HFFc6 (cell line): ENCODE data around the gene TRAPPC3L. TPM values are rescaled to one million over a fixed set of nuclear protein-coding genes. Genes with fewer than 3 reads are reported as not detected.

Experiments used
- DNase-seq: peaks from one replicate; pipeline ENCODE4 v3.0.0-alpha.2; 2018
- H3K27ac Mint-ChIP-seq: 2 replicates; pipeline ENCODE4 v1.8.0; 2020; ENCODE audit warnings: mild to moderate bottlenecking, mixed read lengths
- H3K27me3 Mint-ChIP-seq: 2 replicates; pipeline ENCODE4 v1.8.0; 2021; ENCODE audit warnings: mild to moderate bottlenecking, moderate library complexity, mixed read lengths; ENCODE audit not compliant: insufficient read depth
- H3K36me3 Mint-ChIP-seq: 2 replicates; pipeline ENCODE4 v1.8.0; 2021; ENCODE audit warnings: low read depth, mixed read lengths
- H3K4me1 Mint-ChIP-seq: 2 replicates; pipeline ENCODE4 v1.8.0; 2020; ENCODE audit warnings: low read depth, mixed read lengths
- H3K4me3 Mint-ChIP-seq: 2 replicates; pipeline ENCODE4 v1.8.0; 2020; ENCODE audit warnings: mild to moderate bottlenecking, moderate library complexity, mixed read lengths
- H3K9me3 Mint-ChIP-seq: 2 replicates; pipeline ENCODE4 v1.8.0; 2020; ENCODE audit warnings: mild to moderate bottlenecking, mixed read lengths
- CTCF ChIP-seq: fragments of 200-600 bp; sonication (generic); IDR thresholded peaks from 2 replicates; pipeline ENCODE4 v1.5.0; 2021; ENCODE audit warnings: antibody characterized with exemption, mild to moderate bottlenecking
- total RNA-seq, 6 experiments: library from RNA; stranded (reverse); fragmentation: NEBNext Ultra II Directional; extraction: Animal tissue kit (Norgen Biotek cat#: 25700); gene quantifications; 2 replicates in 1 of 6; 3 replicates in 5 of 6; pipeline ENCODE4 v1.2.3, GENCODE V29; 2021

The TRAPPC3L gene
- total RNA-seq, 6 experiments from 2014 or later, result 0.15 to 0.45 (median 0.32) TPM

- DNase-seq, result peak; percentile 52
- TF ChIP-seq CTCF, result no peak
- Mint-ChIP-seq H3K27me3 (no peaks in the 10 kb centered on the region), H3K4me3 (peak overlapping the region; percentile 67; the same call in 1 of the 2 replicates), H3K36me3 (no peaks in the 10 kb centered on the region), H3K9me3 (no peaks in the 10 kb centered on the region), H3K27ac (peak overlapping the region; percentile 74; the same call in 1 of the 2 replicates), H3K4me1 (peaks cover 83% of the 10 kb centered on the region)
These were observed 99.1 kb downstream of the TRAPPC3L start for GRCh38 chr6:116446399-116446798.

- Mint-ChIP-seq H3K9me3 (no peaks in the 10 kb centered on the region), H3K27me3 (no peaks in the 10 kb centered on the region), H3K4me3 (no peak overlapping the region), H3K36me3 (no peaks in the 10 kb centered on the region), H3K27ac (no peak overlapping the region), H3K4me1 (peaks cover 86% of the 10 kb centered on the region)
- no peak for TF ChIP-seq CTCF
- no peak for DNase-seq
These were observed 100.4 kb downstream of the TRAPPC3L start for GRCh38 chr6:116445102-116445501.

Other genes with a start within 250 kb of the TRAPPC3L start
- gene DSE, start 174.7 kb downstream of the TRAPPC3L start, total RNA-seq, result 100 to 1,000 TPM in 3 of 6 experiments, 10 to 100 TPM in 3; 86.7 to 110 (median 94.9) TPM
- 1 to 10 TPM in 2 of 6 experiments, under 1 TPM in 2, not detected in 2; 0.31 to 2.1 (median 1.0) TPM for gene CALHM6, start 84.3 kb downstream of the TRAPPC3L start, total RNA-seq
- gene CALHM5, start 34.0 kb downstream of the TRAPPC3L start, total RNA-seq, result 1 to 10 TPM; 1.9 to 5.6 (median 4.5) TPM
- under 1 TPM in 3 of 6 experiments, not detected in 3; 0.24 to 0.31 (median 0.27) TPM for gene CALHM4, start 8.1 kb upstream of the TRAPPC3L start, total RNA-seq
- 10 to 100 TPM; 77.9 to 90.4 (median 86.5) TPM for gene RWDD1, start 25.8 kb upstream of the TRAPPC3L start, total RNA-seq
- gene RSPH4A, start 70.8 kb upstream of the TRAPPC3L start, total RNA-seq, result under 1 TPM; 0.07 to 0.37 (median 0.15) TPM
- 10 to 100 TPM in 1 of 6 experiments, 1 to 10 TPM in 5; 7.7 to 10.2 (median 9.0) TPM for gene ZUP1, start 123.1 kb upstream of the TRAPPC3L start, total RNA-seq
- 1 to 10 TPM; 6.7 to 9.7 (median 8.8) TPM for gene KPNA5, start 135.5 kb upstream of the TRAPPC3L start, total RNA-seq
- gene FAM162B, start 220.0 kb upstream of the TRAPPC3L start, total RNA-seq, result 10 to 100 TPM in 1 of 6 experiments, 1 to 10 TPM in 5; 4.5 to 10.9 (median 5.3) TPM